ENCODE measurements around the gene GSTO2. TPM values are rescaled to one million over a fixed set of nuclear protein-coding genes. Genes with fewer than 3 reads are reported as not detected.

Gene GSTO2
- total RNA-seq, 2 experiments from 2014 or later = 1.6 TPM

- H4K20me1 ChIP-seq (ENCODE audit: insufficient read depth, low read length) = no peaks in the 10 kb centered on the region
- no peaks in the 10 kb centered on the region for H3K4me1 ChIP-seq (ENCODE audit: insufficient read depth, low read length, poor library complexity, severe bottlenecking)
- DNase-seq (ENCODE audit: low spot score) = peak; percentile 91
- H3K36me3 ChIP-seq (ENCODE audit: insufficient read depth, low read length) = no peaks in the 10 kb centered on the region
- no peaks in the 10 kb centered on the region for H3K79me2 ChIP-seq (ENCODE audit: insufficient read depth, low read depth, low read length)
- BruUV-seq (replicated peaks) = no TSS peak
- no peaks in the 10 kb centered on the region for H3K9me2 ChIP-seq (ENCODE audit: insufficient read depth, low read length)
- POLR2A ChIA-PET = interaction anchor here (0.6 to 2.8 kb wide), 7 partner anchors 15 to 128 kb away, joined by 4 to 16 read pairs (median 5); partner anchors contain the start of gene CFAP58
- no peak overlapping the region; the same call in 1 of the 2 replicates for H2AFZ ChIP-seq (ENCODE audit: low read length)
- intact Hi-C loops (cut with micrococcal nuclease; ENCODE audit: unreplicated experiment) = loop anchor here (1.0 kb wide), 2 partner anchors 9 to 59 kb away; no protein-coding TSS in a partner anchor
- H3K4me2 ChIP-seq (ENCODE audit: low read length) = peak overlapping the region; percentile 21
- CTCF ChIA-PET (ENCODE audit: unreplicated experiment) = interaction anchor here (0.5 to 1.9 kb wide), 12 partner anchors 8 to 170 kb away, joined by 3 to 8 read pairs (median 4); partner anchors contain the start of genes GSTO2 and SFR1
- no peaks in the 10 kb centered on the region for H3K9me3 ChIP-seq (ENCODE audit: low read length)
- no peak overlapping the region for H3K4me3 ChIP-seq (ENCODE audit: low read depth, low read length, poor library complexity, severe bottlenecking)
- no peak overlapping the region for H3K27ac ChIP-seq (ENCODE audit: low read depth, low read length, poor library complexity, severe bottlenecking)
- TF ChIP-seq, protein P1, sequence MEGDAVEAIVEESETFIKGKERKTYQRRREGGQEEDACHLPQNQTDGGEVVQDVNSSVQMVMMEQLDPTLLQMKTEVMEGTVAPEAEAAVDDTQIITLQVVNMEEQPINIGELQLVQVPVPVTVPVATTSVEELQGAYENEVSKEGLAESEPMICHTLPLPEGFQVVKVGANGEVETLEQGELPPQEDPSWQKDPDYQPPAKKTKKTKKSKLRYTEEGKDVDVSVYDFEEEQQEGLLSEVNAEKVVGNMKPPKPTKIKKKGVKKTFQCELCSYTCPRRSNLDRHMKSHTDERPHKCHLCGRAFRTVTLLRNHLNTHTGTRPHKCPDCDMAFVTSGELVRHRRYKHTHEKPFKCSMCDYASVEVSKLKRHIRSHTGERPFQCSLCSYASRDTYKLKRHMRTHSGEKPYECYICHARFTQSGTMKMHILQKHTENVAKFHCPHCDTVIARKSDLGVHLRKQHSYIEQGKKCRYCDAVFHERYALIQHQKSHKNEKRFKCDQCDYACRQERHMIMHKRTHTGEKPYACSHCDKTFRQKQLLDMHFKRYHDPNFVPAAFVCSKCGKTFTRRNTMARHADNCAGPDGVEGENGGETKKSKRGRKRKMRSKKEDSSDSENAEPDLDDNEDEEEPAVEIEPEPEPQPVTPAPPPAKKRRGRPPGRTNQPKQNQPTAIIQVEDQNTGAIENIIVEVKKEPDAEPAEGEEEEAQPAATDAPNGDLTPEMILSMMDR (conservative IDR thresholded peaks at IDR 0.05; ENCODE audit: low read length) = peak; percentile 100
- no peak for TF ChIP-seq EZH2phosphoT487 (IDR thresholded peaks at IDR 0.05; ENCODE audit: borderline replicate concordance, low read depth, low read length)
Observed at GRCh38 chr10:104291439-104291951, 22.5 kb downstream of the GSTO2 start.

DNA sequence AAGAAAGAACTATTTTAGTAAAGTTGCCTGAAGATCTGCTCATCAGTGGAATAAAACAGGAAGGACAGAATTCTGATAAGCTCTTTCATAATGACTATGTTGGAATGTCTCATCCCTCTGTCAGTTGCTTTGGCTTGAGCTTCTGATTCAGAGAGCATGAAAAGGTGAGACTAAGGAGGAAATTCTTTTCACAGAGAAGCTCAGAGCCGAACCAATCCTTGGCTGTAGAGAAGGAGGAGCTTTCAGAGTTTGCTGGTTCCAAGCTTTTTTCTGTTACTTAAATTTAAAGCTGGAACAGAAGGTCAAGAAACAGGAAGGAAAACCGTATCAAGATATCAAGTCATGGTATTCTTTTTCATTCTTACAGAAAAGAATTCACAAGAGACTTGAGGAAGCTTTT lies 24.0 kb downstream of the GSTO2 start:
- ChIA-PET POLR2A (interaction anchor here (0.5 to 2.8 kb wide), 5 partner anchors 13 to 48 kb away, joined by 3 to 16 read pairs (median 3); no protein-coding TSS in a partner anchor), CTCF (ENCODE audit: unreplicated experiment) (interaction anchor here (0.6 to 1.4 kb wide), 4 partner anchors 13 to 310 kb away, joined by 3 to 11 read pairs (median 4); no protein-coding TSS in a partner anchor)
- Histone ChIP-seq H3K27ac (ENCODE audit: low read depth, low read length, poor library complexity, severe bottlenecking) (no peak overlapping the region), H3K9me3 (ENCODE audit: low read length) (no peaks in the 10 kb centered on the region), H3K4me3 (ENCODE audit: low read depth, low read length, poor library complexity, severe bottlenecking) (no peak overlapping the region), H3K9me2 (ENCODE audit: insufficient read depth, low read length) (no peaks in the 10 kb centered on the region), H3K36me3 (ENCODE audit: insufficient read depth, low read length) (no peaks in the 10 kb centered on the region), H2AFZ (ENCODE audit: low read length) (no peak overlapping the region), H3K4me2 (ENCODE audit: low read length) (no peak overlapping the region), H3K4me1 (ENCODE audit: insufficient read depth, low read length, poor library complexity, severe bottlenecking) (peaks cover 3% of the 10 kb centered on the region), H4K20me1 (ENCODE audit: insufficient read depth, low read length) (no peaks in the 10 kb centered on the region), H3K79me2 (ENCODE audit: insufficient read depth, low read depth, low read length) (no peaks in the 10 kb centered on the region)
- no peak for TF ChIP-seq EZH2phosphoT487 (IDR thresholded peaks at IDR 0.05; ENCODE audit: borderline replicate concordance, low read depth, low read length)
- TF ChIP-seq, protein P1 (conservative IDR thresholded peaks at IDR 0.05; ENCODE audit: low read length) = no peak
- no TSS peak for BruUV-seq (replicated peaks)
- DNase-seq (ENCODE audit: low spot score) = no peak
- intact Hi-C loops (cut with micrococcal nuclease; ENCODE audit: unreplicated experiment) = no loop called here

- no peak for TF ChIP-seq EZH2phosphoT487 (IDR thresholded peaks at IDR 0.05; ENCODE audit: borderline replicate concordance, low read depth, low read length)
- TF ChIP-seq, protein P1 (conservative IDR thresholded peaks at IDR 0.05; ENCODE audit: low read length) = no peak
- Histone ChIP-seq H2AFZ (ENCODE audit: low read length) (no peak overlapping the region), H3K4me2 (ENCODE audit: low read length) (no peak overlapping the region), H3K4me3 (ENCODE audit: low read depth, low read length, poor library complexity, severe bottlenecking) (no peak overlapping the region), H3K27ac (ENCODE audit: low read depth, low read length, poor library complexity, severe bottlenecking) (no peak overlapping the region), H3K4me1 (ENCODE audit: insufficient read depth, low read length, poor library complexity, severe bottlenecking) (peaks cover 5% of the 10 kb centered on the region), H3K36me3 (ENCODE audit: insufficient read depth, low read length) (no peaks in the 10 kb centered on the region), H4K20me1 (ENCODE audit: insufficient read depth, low read length) (no peaks in the 10 kb centered on the region), H3K9me2 (ENCODE audit: insufficient read depth, low read length) (no peaks in the 10 kb centered on the region), H3K79me2 (ENCODE audit: insufficient read depth, low read depth, low read length) (no peaks in the 10 kb centered on the region), H3K9me3 (ENCODE audit: low read length) (no peaks in the 10 kb centered on the region)
- intact Hi-C loops (cut with micrococcal nuclease; ENCODE audit: unreplicated experiment) = no loop called here
- DNase-seq (ENCODE audit: low spot score) = no peak
- ChIA-PET POLR2A (interaction anchor here (0.5 to 2.8 kb wide), 6 partner anchors 12 to 73 kb away, joined by 3 to 16 read pairs (median 4); no protein-coding TSS in a partner anchor), CTCF (ENCODE audit: unreplicated experiment) (no interaction called here)
- BruUV-seq (replicated peaks) = no TSS peak
Observed at GRCh38 chr10:104293781-104294321, 24.9 kb downstream of the GSTO2 start.
